ENCODE measurements around the gene EYA2.

- TF ChIP-seq CTCF (conservative IDR thresholded peaks at IDR 0.05 in 1 of 2, IDR thresholded peaks at IDR 0.05 in 1 of 2; ENCODE audit: extremely low read depth in 1 of 2, insufficient read depth in 1 of 2, low read depth in 1 of 2, low read length in 2 of 2) (no peak), EZH2 (IDR thresholded peaks at IDR 0.05; ENCODE audit: borderline replicate concordance, low read length) (no peak)
These were observed 146.0 kb downstream of the EYA2 start for GRCh38 chr20:47040506-47041125.

Measured in mammary epithelial cell (primary cell).